ENCODE data around the gene NELL2. TPM values are rescaled to one million over a fixed set of nuclear protein-coding genes. Genes with fewer than 3 reads are reported as not detected.

NELL2 gene
- total and polyA plus RNA-seq, 2 donors = 4.5 to 8.4 TPM

GRCh38 chr12:44673811-44674210, 202.3 kb downstream of the NELL2 start:
- H3K4me1 ChIP-seq (ENCODE audit: control insufficient read depth in 2 of 2, insufficient read depth in 2 of 2, low read length in 2 of 2) = no peaks in the 10 kb centered on the region
- DNase-seq (ENCODE audit: low read depth in 6 of 9, low spot score in 9 of 9) = no peak
- H3K4me3 ChIP-seq (ENCODE audit: low read length in 2 of 2) = no peak overlapping the region
- no peaks in the 10 kb centered on the region for H3K36me3 ChIP-seq (ENCODE audit: control insufficient read depth in 2 of 2, insufficient read depth in 2 of 2, low read length in 1 of 2)
- H3K27ac ChIP-seq (ENCODE audit: low read depth in 1 of 2, low read length in 1 of 2) = no peak overlapping the region
- peaks cover 0 to 1% of the 10 kb centered on the region in 2 donors for H3K9me3 ChIP-seq (ENCODE audit: control insufficient read depth in 2 of 2, insufficient read depth in 1 of 2, low read length in 1 of 2)
- 87% methylated on average over 1 of the region's 1 CpG for WGBS
- H3K27me3 ChIP-seq (ENCODE audit: control insufficient read depth in 2 of 2, insufficient read depth in 1 of 2, low read length in 1 of 2) = no peaks in the 10 kb centered on the region

- WGBS = 96% methylated on average over 5 of the region's 5 CpGs
- Histone ChIP-seq H3K36me3 (ENCODE audit: control insufficient read depth in 2 of 2, insufficient read depth in 2 of 2, low read length in 1 of 2) (no peaks in the 10 kb centered on the region), H3K27ac (ENCODE audit: low read depth in 1 of 2, low read length in 1 of 2) (no peak overlapping the region), H3K27me3 (ENCODE audit: control insufficient read depth in 2 of 2, insufficient read depth in 1 of 2, low read length in 1 of 2) (no peaks in the 10 kb centered on the region), H3K9me3 (ENCODE audit: control insufficient read depth in 2 of 2, insufficient read depth in 1 of 2, low read length in 1 of 2) (peaks cover 0 to 14% of the 10 kb centered on the region in 2 donors), H3K4me1 (ENCODE audit: control insufficient read depth in 2 of 2, insufficient read depth in 2 of 2, low read length in 2 of 2) (no peaks in the 10 kb centered on the region), H3K4me3 (ENCODE audit: low read length in 2 of 2) (no peak overlapping the region)
- no peak for DNase-seq (ENCODE audit: low read depth in 6 of 9, low spot score in 9 of 9)
Observed at GRCh38 chr12:44672042-44672441, 204.1 kb downstream of the NELL2 start.

- H3K4me3 ChIP-seq (ENCODE audit: low read length in 2 of 2) = no peak overlapping the region
- no peak for DNase-seq (ENCODE audit: low read depth in 6 of 9, low spot score in 9 of 9)
- H3K27me3 ChIP-seq (ENCODE audit: control insufficient read depth in 2 of 2, insufficient read depth in 1 of 2, low read length in 1 of 2) = no peaks in the 10 kb centered on the region
- H3K9me3 ChIP-seq (ENCODE audit: control insufficient read depth in 2 of 2, insufficient read depth in 1 of 2, low read length in 1 of 2) = peaks cover 0 to 14% of the 10 kb centered on the region in 2 donors
- 94% methylated on average over 4 of the region's 4 CpGs for WGBS
- no peaks in the 10 kb centered on the region for H3K4me1 ChIP-seq (ENCODE audit: control insufficient read depth in 2 of 2, insufficient read depth in 2 of 2, low read length in 2 of 2)
- H3K27ac ChIP-seq (ENCODE audit: low read depth in 1 of 2, low read length in 1 of 2) = no peak overlapping the region
- no peaks in the 10 kb centered on the region for H3K36me3 ChIP-seq (ENCODE audit: control insufficient read depth in 2 of 2, insufficient read depth in 2 of 2, low read length in 1 of 2)
Observed at GRCh38 chr12:44668443-44668842, 207.7 kb downstream of the NELL2 start.

- Histone ChIP-seq H3K36me3 (ENCODE audit: control insufficient read depth in 2 of 2, insufficient read depth in 2 of 2, low read length in 1 of 2) (no peaks in the 10 kb centered on the region), H3K4me3 (ENCODE audit: low read length in 2 of 2) (no peak overlapping the region), H3K4me1 (ENCODE audit: control insufficient read depth in 2 of 2, insufficient read depth in 2 of 2, low read length in 2 of 2) (no peaks in the 10 kb centered on the region), H3K9me3 (ENCODE audit: control insufficient read depth in 2 of 2, insufficient read depth in 1 of 2, low read length in 1 of 2) (peaks cover 0 to 14% of the 10 kb centered on the region in 2 donors), H3K27ac (ENCODE audit: low read depth in 1 of 2, low read length in 1 of 2) (no peak overlapping the region), H3K27me3 (ENCODE audit: control insufficient read depth in 2 of 2, insufficient read depth in 1 of 2, low read length in 1 of 2) (no peaks in the 10 kb centered on the region)
- no peak for DNase-seq (ENCODE audit: low read depth in 6 of 9, low spot score in 9 of 9)
- WGBS = 77% methylated on average over 4 of the region's 4 CpGs
Observed at GRCh38 chr12:44667461-44667860, 208.7 kb downstream of the NELL2 start.

- DNase-seq (ENCODE audit: low read depth in 6 of 9, low spot score in 9 of 9) = no peak
- Histone ChIP-seq H3K4me1 (ENCODE audit: control insufficient read depth in 2 of 2, insufficient read depth in 2 of 2, low read length in 2 of 2) (no peaks in the 10 kb centered on the region), H3K27me3 (ENCODE audit: control insufficient read depth in 2 of 2, insufficient read depth in 1 of 2, low read length in 1 of 2) (no peaks in the 10 kb centered on the region), H3K36me3 (ENCODE audit: control insufficient read depth in 2 of 2, insufficient read depth in 2 of 2, low read length in 1 of 2) (no peaks in the 10 kb centered on the region), H3K9me3 (ENCODE audit: control insufficient read depth in 2 of 2, insufficient read depth in 1 of 2, low read length in 1 of 2) (peaks cover 0 to 7% of the 10 kb centered on the region in 2 donors), H3K4me3 (ENCODE audit: low read length in 2 of 2) (no peak overlapping the region), H3K27ac (ENCODE audit: low read depth in 1 of 2, low read length in 1 of 2) (no peak overlapping the region)
- WGBS = 93% methylated on average over 2 of the region's 2 CpGs
Observed at GRCh38 chr12:44663291-44663690, 212.8 kb downstream of the NELL2 start.

GRCh38 chr12:44655846-44656245, 220.3 kb downstream of the NELL2 start:
- Histone ChIP-seq H3K36me3 (ENCODE audit: control insufficient read depth in 2 of 2, insufficient read depth in 2 of 2, low read length in 1 of 2) (no peaks in the 10 kb centered on the region), H3K4me1 (ENCODE audit: control insufficient read depth in 2 of 2, insufficient read depth in 2 of 2, low read length in 2 of 2) (no peaks in the 10 kb centered on the region), H3K4me3 (ENCODE audit: low read length in 2 of 2) (no peak overlapping the region), H3K27ac (ENCODE audit: low read depth in 1 of 2, low read length in 1 of 2) (no peak overlapping the region), H3K9me3 (ENCODE audit: control insufficient read depth in 2 of 2, insufficient read depth in 1 of 2, low read length in 1 of 2) (no peaks in the 10 kb centered on the region), H3K27me3 (ENCODE audit: control insufficient read depth in 2 of 2, insufficient read depth in 1 of 2, low read length in 1 of 2) (no peaks in the 10 kb centered on the region)
- no peak for DNase-seq (ENCODE audit: low read depth in 6 of 9, low spot score in 9 of 9)

- H3K4me1 ChIP-seq (ENCODE audit: control insufficient read depth in 2 of 2, insufficient read depth in 2 of 2, low read length in 2 of 2) = no peaks in the 10 kb centered on the region
- H3K27ac ChIP-seq (ENCODE audit: low read depth in 1 of 2, low read length in 1 of 2) = no peak overlapping the region
- 48% methylated on average over 12 of the region's 12 CpGs for WGBS
- H3K9me3 ChIP-seq (ENCODE audit: control insufficient read depth in 2 of 2, insufficient read depth in 1 of 2, low read length in 1 of 2) = no peaks in the 10 kb centered on the region
- no peaks in the 10 kb centered on the region for H3K27me3 ChIP-seq (ENCODE audit: control insufficient read depth in 2 of 2, insufficient read depth in 1 of 2, low read length in 1 of 2)
- no peak for DNase-seq (ENCODE audit: low read depth in 6 of 9, low spot score in 9 of 9)
- no peak overlapping the region for H3K4me3 ChIP-seq (ENCODE audit: low read length in 2 of 2)
- no peaks in the 10 kb centered on the region for H3K36me3 ChIP-seq (ENCODE audit: control insufficient read depth in 2 of 2, insufficient read depth in 2 of 2, low read length in 1 of 2)
Observed at GRCh38 chr12:44654646-44655639, 221.2 kb downstream of the NELL2 start.

- Histone ChIP-seq H3K4me1 (ENCODE audit: control insufficient read depth in 2 of 2, insufficient read depth in 2 of 2, low read length in 2 of 2) (no peaks in the 10 kb centered on the region), H3K27ac (ENCODE audit: low read depth in 1 of 2, low read length in 1 of 2) (no peak overlapping the region), H3K27me3 (ENCODE audit: control insufficient read depth in 2 of 2, insufficient read depth in 1 of 2, low read length in 1 of 2) (no peaks in the 10 kb centered on the region), H3K4me3 (ENCODE audit: low read length in 2 of 2) (no peak overlapping the region), H3K9me3 (ENCODE audit: control insufficient read depth in 2 of 2, insufficient read depth in 1 of 2, low read length in 1 of 2) (no peaks in the 10 kb centered on the region), H3K36me3 (ENCODE audit: control insufficient read depth in 2 of 2, insufficient read depth in 2 of 2, low read length in 1 of 2) (no peaks in the 10 kb centered on the region)
- 65% methylated on average over 3 of the region's 3 CpGs for WGBS
- no peak for DNase-seq (ENCODE audit: low read depth in 6 of 9, low spot score in 9 of 9)
Observed at GRCh38 chr12:44653861-44654527, 222.1 kb downstream of the NELL2 start.

- DNase-seq (ENCODE audit: low read depth in 6 of 9, low spot score in 9 of 9) = no peak
- Histone ChIP-seq H3K9me3 (ENCODE audit: control insufficient read depth in 2 of 2, insufficient read depth in 1 of 2, low read length in 1 of 2) (no peaks in the 10 kb centered on the region), H3K27ac (ENCODE audit: low read depth in 1 of 2, low read length in 1 of 2) (no peak overlapping the region), H3K4me1 (ENCODE audit: control insufficient read depth in 2 of 2, insufficient read depth in 2 of 2, low read length in 2 of 2) (no peaks in the 10 kb centered on the region), H3K4me3 (ENCODE audit: low read length in 2 of 2) (no peak overlapping the region), H3K27me3 (ENCODE audit: control insufficient read depth in 2 of 2, insufficient read depth in 1 of 2, low read length in 1 of 2) (no peaks in the 10 kb centered on the region), H3K36me3 (ENCODE audit: control insufficient read depth in 2 of 2, insufficient read depth in 2 of 2, low read length in 1 of 2) (no peaks in the 10 kb centered on the region)
- WGBS = 79% methylated on average over 2 of the region's 2 CpGs
Observed at GRCh38 chr12:44649693-44650092, 226.4 kb downstream of the NELL2 start.
